PC-3 (cell line): ENCODE data around the gene ME1. TPM values are rescaled to one million over a fixed set of nuclear protein-coding genes. Genes with fewer than 3 reads are reported as not detected.
"Not testable (repeated sequence)": the region's sequence is repeated elsewhere in the genome, so short reads cannot be mapped to it uniquely, and the experiment has no call there.

Experiments used
- ATAC-seq: fragments of 200-7000 bp; cut with Tn5 transposase; 2 replicates; pipeline ENCODE4 v1.9.1; 2020; ENCODE audit warnings: mild to moderate bottlenecking, moderate library complexity
- BruUV-seq: library from RNA; stranded (reverse); fragments of 400-500 nt; replicated peaks from 2 replicates; lab custom pipeline; 2021; lab: Mats Ljungman, UMichigan
- CTCF ChIA-PET: fragments of 300-600 bp; sonication (Branson Sonifier 250); formaldehyde crosslinking; loops from one replicate; lab custom pipeline; 2022; ENCODE audit warnings: antibody characterized with exemption; lab: Charles Lee
- POLR2A ChIA-PET: fragments of 300-600 bp; sonication (Branson Sonifier 250); formaldehyde crosslinking; loops from one replicate; lab custom pipeline; 2022; ENCODE audit warnings: antibody characterized with exemption; ENCODE audit not compliant: unreplicated experiment; lab: Charles Lee
- DNase-seq: peaks from one replicate; pipeline ENCODE4 v3.0.0-alpha.2; 2015
- H2AFZ ChIP-seq: fragments of 300-600 bp; sonication (generic); 2 replicates; pipeline ENCODE4 v1.6.0; 2016; ENCODE audit warnings: antibody characterized with exemption, low read length
- H3F3A ChIP-seq: fragments of 300-600 bp; sonication (generic); one replicate; pipeline ENCODE4 v1.6.0; 2017; ENCODE audit warnings: antibody characterized with exemption, low read length, control low read depth, mild to moderate bottlenecking; ENCODE audit not compliant: unreplicated experiment
- H3K27ac ChIP-seq: fragments of 300-600 bp; sonication (generic); 2 replicates; pipeline ENCODE4 v1.5.1; 2016; ENCODE audit warnings: mild to moderate bottlenecking, low read length
- H3K27me3 ChIP-seq: fragments of 300-600 bp; sonication (generic); 2 replicates; pipeline ENCODE4 v1.6.1; 2016; ENCODE audit warnings: low read length, mixed read lengths
- H3K36me3 ChIP-seq: fragments of 300-600 bp; sonication (generic); 2 replicates; pipeline ENCODE4 v1.6.1; 2016; ENCODE audit warnings: low read depth, mixed run types, low read length, mixed read lengths
- H3K4me1 ChIP-seq: fragments of 300-600 bp; sonication (generic); 2 replicates; pipeline ENCODE4 v1.5.1; 2016; ENCODE audit warnings: low read length; ENCODE audit not compliant: insufficient read depth
- H3K4me2 ChIP-seq: fragments of 300-600 bp; sonication (generic); 2 replicates; pipeline ENCODE4 v1.6.0; 2016; ENCODE audit warnings: low read length
- H3K4me3 ChIP-seq: fragments of 300-600 bp; sonication (generic); 2 replicates; pipeline ENCODE4 v1.5.1; 2016; ENCODE audit warnings: mild to moderate bottlenecking, low read length, mixed read lengths
- H3K79me2 ChIP-seq: fragments of 300-600 bp; sonication (generic); 2 replicates; pipeline ENCODE4 v1.6.1; 2017; ENCODE audit warnings: low read length, mixed read lengths
- H3K9ac ChIP-seq: fragments of 300-600 bp; sonication (generic); 2 replicates; pipeline ENCODE4 v1.6.0; 2016; ENCODE audit warnings: mild to moderate bottlenecking, low read length
- H3K9me2 ChIP-seq: fragments of 300-600 bp; sonication (generic); replicated peaks from 2 replicates; pipeline ENCODE4 v1.6.1; 2016; ENCODE audit warnings: mixed run types, low read length, mixed read lengths
- H3K9me3 ChIP-seq: fragments of 300-600 bp; sonication (generic); 2 replicates; pipeline ENCODE4 v1.6.1; 2016; ENCODE audit warnings: low read length, mixed read lengths
- H4K20me1 ChIP-seq: fragments of 300-600 bp; sonication (generic); 2 replicates; pipeline ENCODE4 v1.6.1; 2016; ENCODE audit warnings: low read length, mixed read lengths
- EZH2 ChIP-seq: fragments of 300-600 bp; sonication (generic); IDR thresholded peaks from one replicate; pipeline ENCODE4 v1.6.1; 2017; ENCODE audit warnings: antibody characterized with exemption, mild to moderate bottlenecking, low read length; ENCODE audit not compliant: unreplicated experiment
- EZH2phosphoT487 ChIP-seq: fragments of 300-600 bp; sonication (generic); IDR thresholded peaks from 2 replicates; pipeline ENCODE4 v1.6.1; 2018; ENCODE audit warnings: mild to moderate bottlenecking, antibody characterized with exemption, low read length, borderline replicate concordance
- intact Hi-C: fragments of 100-400 bp; cut with micrococcal nuclease; formaldehyde crosslinking; loops from 2 replicates; pipeline ENCODE4 v1.9.0; 2023
- total RNA-seq: library from RNA; depleted of rRNA; stranded (reverse); fragments of >200 nt; gene quantifications from 2 replicates; pipeline ENCODE4 v1.2.3, GENCODE V29; 2014
- TF ChIP-seq, protein P1 (sequence below): fragments of 300-600 bp; sonication (generic); conservative IDR thresholded peaks from 2 replicates; pipeline ENCODE4 v1.5.1; 2017; ENCODE audit warnings: antibody characterized with exemption, low read depth, mild to moderate bottlenecking, low read length

Gene ME1
- total RNA-seq, 1 experiment from 2014 or later, result 22.3 TPM

DNA sequence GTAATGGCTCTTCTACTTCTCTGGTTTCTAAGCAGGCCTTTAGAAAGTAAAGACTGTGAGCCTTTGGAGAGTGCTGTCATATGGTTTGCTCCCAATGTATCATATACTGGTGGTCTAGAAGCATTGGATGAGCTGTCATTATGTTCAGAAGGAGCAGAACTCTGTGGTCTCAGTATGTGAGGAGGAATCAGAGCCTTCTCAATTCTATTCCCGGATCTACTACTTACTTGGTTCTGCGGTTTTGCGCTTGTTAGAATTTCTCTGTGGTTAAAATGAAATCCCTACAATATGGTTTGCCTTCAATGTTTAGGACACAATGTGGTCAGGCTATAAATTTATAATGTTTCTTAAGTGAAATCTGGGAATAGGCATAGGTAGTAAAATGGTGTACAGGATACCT, 173.1 kb downstream of the ME1 start:
- no peak overlapping the region for H3K27ac ChIP-seq
- no peaks in the 10 kb centered on the region for H3K9me2 ChIP-seq
- no peak overlapping the region for H2AFZ ChIP-seq
- no peak for DNase-seq
- peaks cover 14% of the 10 kb centered on the region for H3K4me1 ChIP-seq
- TF ChIP-seq EZH2phosphoT487 (no peak), EZH2 (no peak)
- TF ChIP-seq, protein P1, sequence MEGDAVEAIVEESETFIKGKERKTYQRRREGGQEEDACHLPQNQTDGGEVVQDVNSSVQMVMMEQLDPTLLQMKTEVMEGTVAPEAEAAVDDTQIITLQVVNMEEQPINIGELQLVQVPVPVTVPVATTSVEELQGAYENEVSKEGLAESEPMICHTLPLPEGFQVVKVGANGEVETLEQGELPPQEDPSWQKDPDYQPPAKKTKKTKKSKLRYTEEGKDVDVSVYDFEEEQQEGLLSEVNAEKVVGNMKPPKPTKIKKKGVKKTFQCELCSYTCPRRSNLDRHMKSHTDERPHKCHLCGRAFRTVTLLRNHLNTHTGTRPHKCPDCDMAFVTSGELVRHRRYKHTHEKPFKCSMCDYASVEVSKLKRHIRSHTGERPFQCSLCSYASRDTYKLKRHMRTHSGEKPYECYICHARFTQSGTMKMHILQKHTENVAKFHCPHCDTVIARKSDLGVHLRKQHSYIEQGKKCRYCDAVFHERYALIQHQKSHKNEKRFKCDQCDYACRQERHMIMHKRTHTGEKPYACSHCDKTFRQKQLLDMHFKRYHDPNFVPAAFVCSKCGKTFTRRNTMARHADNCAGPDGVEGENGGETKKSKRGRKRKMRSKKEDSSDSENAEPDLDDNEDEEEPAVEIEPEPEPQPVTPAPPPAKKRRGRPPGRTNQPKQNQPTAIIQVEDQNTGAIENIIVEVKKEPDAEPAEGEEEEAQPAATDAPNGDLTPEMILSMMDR, result no peak
- no peak overlapping the region for H3K4me2 ChIP-seq
- H3K9me3 ChIP-seq, result no peaks in the 10 kb centered on the region
- no peaks in the 10 kb centered on the region for H3K79me2 ChIP-seq
- H4K20me1 ChIP-seq, result no peaks in the 10 kb centered on the region
- no TSS peak for BruUV-seq
- H3K27me3 ChIP-seq, result no peaks in the 10 kb centered on the region
- intact Hi-C loops, result no loop called here
- H3K9ac ChIP-seq, result no peak overlapping the region
- H3K36me3 ChIP-seq, result peaks cover 6% of the 10 kb centered on the region; the same call in 1 of the 2 replicates
- POLR2A ChIA-PET, result no interaction called here
- ATAC-seq, result no peak
- CTCF ChIA-PET, result no interaction called here
- H3F3A ChIP-seq, result no peaks in the 10 kb centered on the region
- no peak overlapping the region for H3K4me3 ChIP-seq

DNA sequence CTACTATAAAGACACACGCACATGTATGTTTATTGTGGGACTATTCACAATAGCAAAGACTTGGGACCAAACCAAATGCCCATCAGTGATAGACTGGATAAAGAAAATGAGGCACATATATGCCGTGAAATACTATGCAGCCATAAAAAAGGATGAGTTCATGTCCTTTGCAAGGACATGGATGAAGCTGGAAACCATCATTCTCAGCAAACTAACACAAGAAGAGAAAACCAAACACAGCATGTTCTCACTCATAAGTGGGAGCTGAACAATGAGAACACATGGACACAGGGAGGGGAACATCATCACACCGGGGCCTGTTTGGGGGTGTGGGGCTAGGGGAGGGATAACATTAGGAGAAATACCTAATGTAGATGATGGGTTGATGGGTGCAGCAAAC, 174.1 kb downstream of the ME1 start:
- DNase-seq, H3K27ac ChIP-seq, BruUV-seq, CTCF ChIA-PET, H3K4me3 ChIP-seq, H2AFZ ChIP-seq, H3F3A ChIP-seq, H3K79me2 ChIP-seq, ATAC-seq, H3K9me3 ChIP-seq, H3K9ac ChIP-seq, POLR2A ChIA-PET, intact Hi-C loops, H3K9me2 ChIP-seq, H3K27me3 ChIP-seq, H4K20me1 ChIP-seq, H3K36me3 ChIP-seq, H3K4me2 ChIP-seq: not testable (repeated sequence)
- peaks cover 21% of the 10 kb centered on the region for H3K4me1 ChIP-seq

DNA sequence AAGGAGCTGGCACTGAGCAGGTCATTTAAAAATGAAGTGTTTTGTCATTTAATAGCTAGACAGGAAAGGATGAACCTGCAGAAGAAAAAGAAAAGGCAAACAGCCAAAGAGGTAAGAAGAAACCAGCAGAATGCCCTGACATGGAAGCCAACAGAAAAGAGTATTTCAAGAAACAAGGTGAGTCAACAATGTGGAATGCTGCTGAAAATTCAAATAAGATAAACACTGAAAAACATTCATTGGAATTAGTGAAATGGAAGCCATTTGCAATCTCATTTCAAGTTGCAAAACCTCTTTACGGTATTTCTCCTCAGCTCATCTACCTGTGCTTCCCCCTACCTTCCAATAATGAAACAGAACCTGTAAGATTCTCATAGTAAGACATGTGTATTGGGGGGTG, 178.1 kb downstream of the ME1 start:
- 0 out of 2 replicates have a peak overlapping the region, but pooled peaks have one; percentile 5 for H2AFZ ChIP-seq
- peak; percentile 70 for ATAC-seq
- no peaks in the 10 kb centered on the region for H3K9me3 ChIP-seq
- no peaks in the 10 kb centered on the region for H3F3A ChIP-seq
- H3K9me2 ChIP-seq, result no peaks in the 10 kb centered on the region
- DNase-seq, result peak; percentile 69
- H3K9ac ChIP-seq, result no peak overlapping the region
- CTCF ChIA-PET, result no interaction called here
- H3K4me2 ChIP-seq, result peak overlapping the region; percentile 38
- no peaks in the 10 kb centered on the region for H3K27me3 ChIP-seq
- POLR2A ChIA-PET, result no interaction called here
- peaks cover 12% of the 10 kb centered on the region; the same call in 1 of the 2 replicates for H3K36me3 ChIP-seq
- TF ChIP-seq, protein P1, result no peak
- TF ChIP-seq EZH2phosphoT487, result no peak
- no peak for TF ChIP-seq EZH2
- no peaks in the 10 kb centered on the region for H4K20me1 ChIP-seq
- intact Hi-C loops, result no loop called here
- BruUV-seq, result no TSS peak
- no peaks in the 10 kb centered on the region for H3K79me2 ChIP-seq
- no peak overlapping the region for H3K27ac ChIP-seq
- peaks cover 21% of the 10 kb centered on the region for H3K4me1 ChIP-seq
- no peak overlapping the region for H3K4me3 ChIP-seq
